Measurements from ENCODE around the gene GRM8.

GRCh38 chr7:126557271-126557670, 695.5 kb downstream of the GRM8 start:
- TF ChIP-seq CTCF (IDR thresholded peaks at IDR 0.05) (no peak), POLR2A (IDR thresholded peaks at IDR 0.05) (no peak)

Data from breast epithelium (tissue), 3 donors.